GM12801 (cell line): ENCODE results near the gene DTNB.

Experiments used
- TF ChIP-seq, protein P1 (sequence below): IDR thresholded peaks from one replicate; pipeline ENCODE4 v1.5.1; 2011; ENCODE audit warnings: control low read depth; ENCODE audit not compliant: insufficient read length; ENCODE audit errors: extremely low read depth

The DTNB gene

DNA sequence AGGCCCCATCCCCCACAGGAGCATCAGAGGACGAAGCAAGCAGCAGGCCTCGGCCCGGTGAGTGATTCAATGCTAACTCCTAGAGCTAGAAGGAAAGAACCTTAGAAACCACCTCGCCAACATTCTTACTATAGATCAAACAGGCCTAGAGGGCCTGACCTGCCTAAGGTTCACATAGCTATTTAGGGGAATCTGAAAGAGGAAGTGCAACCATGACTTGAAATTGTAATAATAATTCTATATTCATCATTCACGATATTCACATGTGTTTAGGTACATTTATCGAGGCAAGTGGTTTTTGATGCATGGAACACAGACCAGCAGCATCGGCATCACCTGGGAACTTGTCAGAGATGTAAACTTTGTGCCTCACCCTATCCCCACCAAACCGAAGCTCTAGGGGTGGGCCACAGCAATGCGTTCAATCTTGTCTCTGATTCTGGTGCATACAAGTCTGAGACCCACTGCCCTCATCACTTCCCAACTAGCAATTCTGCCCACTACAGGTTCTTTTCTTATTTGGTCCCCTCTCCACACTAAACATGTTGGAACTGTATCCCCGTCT is 253.6 kb downstream of the DTNB start:
- TF ChIP-seq, protein P1, sequence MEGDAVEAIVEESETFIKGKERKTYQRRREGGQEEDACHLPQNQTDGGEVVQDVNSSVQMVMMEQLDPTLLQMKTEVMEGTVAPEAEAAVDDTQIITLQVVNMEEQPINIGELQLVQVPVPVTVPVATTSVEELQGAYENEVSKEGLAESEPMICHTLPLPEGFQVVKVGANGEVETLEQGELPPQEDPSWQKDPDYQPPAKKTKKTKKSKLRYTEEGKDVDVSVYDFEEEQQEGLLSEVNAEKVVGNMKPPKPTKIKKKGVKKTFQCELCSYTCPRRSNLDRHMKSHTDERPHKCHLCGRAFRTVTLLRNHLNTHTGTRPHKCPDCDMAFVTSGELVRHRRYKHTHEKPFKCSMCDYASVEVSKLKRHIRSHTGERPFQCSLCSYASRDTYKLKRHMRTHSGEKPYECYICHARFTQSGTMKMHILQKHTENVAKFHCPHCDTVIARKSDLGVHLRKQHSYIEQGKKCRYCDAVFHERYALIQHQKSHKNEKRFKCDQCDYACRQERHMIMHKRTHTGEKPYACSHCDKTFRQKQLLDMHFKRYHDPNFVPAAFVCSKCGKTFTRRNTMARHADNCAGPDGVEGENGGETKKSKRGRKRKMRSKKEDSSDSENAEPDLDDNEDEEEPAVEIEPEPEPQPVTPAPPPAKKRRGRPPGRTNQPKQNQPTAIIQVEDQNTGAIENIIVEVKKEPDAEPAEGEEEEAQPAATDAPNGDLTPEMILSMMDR: no peak

DNA sequence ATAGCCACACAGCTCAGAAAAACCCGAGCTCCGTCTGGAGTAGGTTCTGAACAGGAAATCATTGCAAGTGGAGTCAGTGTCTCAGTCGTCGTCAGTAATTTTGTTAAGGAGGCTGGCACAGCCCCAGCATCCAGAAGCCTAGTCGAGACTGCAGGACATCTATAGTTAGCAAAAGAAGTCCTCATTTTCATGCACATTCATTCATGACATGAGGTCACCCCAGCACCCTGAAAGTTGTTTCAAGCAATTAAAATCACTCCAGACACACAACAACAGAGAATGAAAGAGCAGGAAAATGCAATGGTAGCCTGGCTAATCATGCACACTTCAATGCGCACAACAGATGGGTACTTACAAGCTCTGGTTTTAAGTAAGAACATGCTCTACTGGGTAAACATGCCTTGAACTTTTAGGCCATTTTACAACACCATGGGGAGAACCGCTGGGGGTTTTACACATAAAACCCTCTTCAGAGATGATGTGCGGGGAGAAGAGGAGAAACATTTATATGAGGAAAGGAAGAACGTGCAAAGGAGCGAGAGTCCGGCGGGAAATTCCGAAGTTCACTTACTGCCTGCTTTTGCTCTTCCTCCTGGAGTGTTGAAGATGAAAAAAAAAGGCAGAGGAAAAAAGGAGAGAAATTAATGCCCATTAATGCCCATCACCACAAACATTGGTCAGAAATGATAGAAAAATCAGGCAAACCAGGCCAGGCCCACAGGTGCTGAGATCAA is 254.3 kb downstream of the DTNB start:
- TF ChIP-seq, protein P1: no peak

DNA sequence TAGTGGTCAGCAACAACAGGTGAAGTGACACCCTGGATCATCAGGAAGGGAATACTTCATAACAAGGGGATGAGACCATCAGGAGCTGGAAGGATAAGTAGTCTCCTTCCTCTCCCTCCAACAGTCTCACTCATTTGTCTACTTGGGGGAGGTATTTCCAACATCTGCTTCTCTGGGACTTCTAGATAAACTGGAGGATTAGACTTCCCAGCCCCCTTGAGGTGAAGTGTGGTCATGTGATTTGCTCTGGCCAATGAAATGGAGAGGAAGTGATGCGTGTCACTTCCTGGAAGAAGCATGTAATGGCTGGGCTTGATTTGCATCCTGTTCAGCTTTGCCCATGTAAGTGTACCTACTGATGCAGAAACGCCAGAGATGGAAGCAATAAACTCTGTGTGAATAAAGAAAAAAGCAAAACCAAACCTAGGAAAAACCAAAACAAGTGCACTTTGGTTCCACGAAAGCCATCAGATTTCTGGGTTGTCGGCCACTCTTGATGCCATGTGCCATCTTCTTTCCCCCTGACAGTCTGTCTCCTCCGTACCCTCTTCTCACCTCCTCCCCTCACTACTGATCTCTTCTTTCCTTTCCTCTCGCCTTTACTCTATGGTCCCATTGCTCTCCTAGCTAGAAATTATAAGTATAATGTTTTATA is 255.5 kb downstream of the DTNB start:
- TF ChIP-seq, protein P1: no peak

DNA sequence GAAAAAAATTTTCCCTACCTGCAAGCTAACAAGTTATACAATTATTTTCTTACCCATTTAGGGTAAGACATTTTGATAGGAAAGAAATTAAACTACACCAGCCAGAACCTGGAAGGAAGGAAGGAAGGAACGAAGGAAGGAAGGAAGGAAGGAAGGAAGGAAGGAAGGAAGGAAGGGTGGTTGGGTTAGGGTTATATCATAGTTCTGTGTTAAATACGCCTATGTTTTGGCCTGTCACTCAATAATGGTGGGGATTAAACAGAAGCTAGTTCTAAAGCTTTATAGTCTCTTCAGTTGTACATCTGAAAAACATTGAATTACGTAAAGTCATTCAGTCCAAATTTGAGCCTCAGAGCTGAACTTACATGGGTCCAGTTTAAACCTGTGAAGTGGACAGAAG is 256.7 kb downstream of the DTNB start:
- TF ChIP-seq, protein P1: no peak

DNA sequence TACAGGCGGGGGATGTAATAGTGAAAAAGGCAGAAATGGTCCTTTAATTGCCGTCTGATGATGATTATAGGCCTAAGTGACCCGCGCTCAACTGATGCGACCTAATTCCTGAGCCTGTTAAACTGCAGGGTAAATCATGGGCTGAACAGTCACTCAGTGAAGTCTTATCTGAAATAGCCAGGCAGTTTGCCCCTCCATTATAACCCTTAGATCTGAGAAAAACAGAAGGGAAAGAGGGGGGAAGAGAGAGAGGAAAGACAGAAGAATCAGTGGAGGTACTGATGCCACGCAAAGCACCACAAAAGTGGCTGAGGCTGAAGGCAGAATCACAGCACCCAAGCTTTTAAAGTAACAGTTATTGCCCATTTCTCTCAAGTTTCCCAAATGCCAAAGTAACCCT is 258.6 kb downstream of the DTNB start:
- TF ChIP-seq, protein P1: no peak

DNA sequence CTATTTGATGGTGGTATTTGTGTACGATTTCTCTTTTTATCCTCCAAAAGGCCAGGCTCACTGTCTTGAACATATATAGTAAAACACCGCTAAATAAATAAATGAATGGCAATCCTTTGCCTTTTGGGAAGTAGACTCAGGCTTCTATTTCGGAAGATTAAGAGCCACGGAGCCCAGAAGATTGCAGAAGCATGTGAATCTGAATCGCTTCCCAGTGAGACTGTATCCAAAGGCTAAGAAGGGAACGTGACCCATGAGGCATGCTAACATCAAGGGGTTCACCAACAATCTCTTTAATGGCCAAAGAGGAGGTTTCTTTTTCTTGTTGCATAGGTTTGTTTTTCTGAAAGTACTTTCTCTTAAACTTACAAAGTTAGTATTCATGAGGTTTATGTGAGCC is 261.6 kb downstream of the DTNB start:
- TF ChIP-seq, protein P1: no peak

DNA sequence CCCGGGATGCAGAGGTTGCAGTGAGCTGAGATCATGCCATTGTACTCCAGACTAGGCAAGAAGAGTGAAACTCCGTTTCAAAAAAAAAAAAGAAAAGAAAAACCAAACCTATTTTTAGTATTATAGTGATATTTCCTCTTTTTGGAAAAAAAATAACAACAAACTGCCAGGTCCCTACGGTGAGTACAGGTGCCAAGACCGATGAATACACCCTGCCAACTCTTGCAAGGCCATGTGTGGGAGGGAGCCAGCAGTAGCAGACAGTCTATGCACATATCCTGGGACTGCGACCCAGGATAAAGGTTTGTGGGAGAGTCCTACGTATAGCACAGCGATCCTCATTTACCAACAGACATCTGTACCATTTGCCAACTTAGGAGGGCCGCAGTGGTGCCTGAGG is 262.1 kb downstream of the DTNB start:
- TF ChIP-seq, protein P1: no peak
